Activated CD4-positive, alpha-beta T cell treated with anti-CD3 and anti-CD28 coated beads for 24 hours (primary cell): ENCODE measurements around the gene TPD52L1.

ENCODE experiments used
- DNase-seq, 2 donors: peaks; one replicate each; pipeline ENCODE4 v3.0.0-alpha.2; 2020; ENCODE audit warnings: low read depth in 2 of 2

TPD52L1 gene

GRCh38 chr6:125175466-125176048, 22.0 kb downstream of the TPD52L1 start:
- DNase-seq: no peak

- DNase-seq: no peak
These were observed 28.9 kb downstream of the TPD52L1 start for GRCh38 chr6:125182237-125183008.

GRCh38 chr6:125183391-125183790, 29.8 kb downstream of the TPD52L1 start:
- no peak for DNase-seq

GRCh38 chr6:125188037-125188436, 34.5 kb downstream of the TPD52L1 start:
- DNase-seq: no peak

GRCh38 chr6:125188594-125189203, 35.1 kb downstream of the TPD52L1 start:
- no peak for DNase-seq

- no peak for DNase-seq
These were observed 35.9 kb downstream of the TPD52L1 start for GRCh38 chr6:125189494-125189893.

- DNase-seq: no peak
These were observed 37.1 kb downstream of the TPD52L1 start for GRCh38 chr6:125190667-125191066.

GRCh38 chr6:125191916-125192609, 38.5 kb downstream of the TPD52L1 start:
- peak; percentile 14 to 30 for DNase-seq

- no peak for DNase-seq
These were observed 39.0 kb downstream of the TPD52L1 start for GRCh38 chr6:125192610-125192930.

- DNase-seq: no peak
These were observed 39.6 kb downstream of the TPD52L1 start for GRCh38 chr6:125193208-125193607.

GRCh38 chr6:125194941-125195340, 41.4 kb downstream of the TPD52L1 start:
- DNase-seq: no peak

- no peak for DNase-seq
These were observed 42.0 kb downstream of the TPD52L1 start for GRCh38 chr6:125195526-125195925.

- no peak for DNase-seq
These were observed 43.0 kb downstream of the TPD52L1 start for GRCh38 chr6:125196613-125197012.

GRCh38 chr6:125197795-125198269, 44.3 kb downstream of the TPD52L1 start:
- DNase-seq: no peak

- DNase-seq: no peak
These were observed 44.9 kb downstream of the TPD52L1 start for GRCh38 chr6:125198398-125198937.

GRCh38 chr6:125200941-125201340, 47.4 kb downstream of the TPD52L1 start:
- DNase-seq: no peak

- no peak for DNase-seq
These were observed 48.6 kb downstream of the TPD52L1 start for GRCh38 chr6:125201961-125202729.

- no peak for DNase-seq
These were observed 49.8 kb downstream of the TPD52L1 start for GRCh38 chr6:125203395-125203794.

GRCh38 chr6:125205931-125206330, 52.4 kb downstream of the TPD52L1 start:
- DNase-seq: no peak

GRCh38 chr6:125206389-125206788, 52.8 kb downstream of the TPD52L1 start:
- DNase-seq: no peak

- no peak for DNase-seq
These were observed 54.4 kb downstream of the TPD52L1 start for GRCh38 chr6:125207956-125208355.
